ENCODE results near the gene AMD1.
"Not testable (repeated sequence)": the region's sequence is repeated elsewhere in the genome, so short reads cannot be mapped to it uniquely, and the experiment has no call there.

AMD1 gene

DNA sequence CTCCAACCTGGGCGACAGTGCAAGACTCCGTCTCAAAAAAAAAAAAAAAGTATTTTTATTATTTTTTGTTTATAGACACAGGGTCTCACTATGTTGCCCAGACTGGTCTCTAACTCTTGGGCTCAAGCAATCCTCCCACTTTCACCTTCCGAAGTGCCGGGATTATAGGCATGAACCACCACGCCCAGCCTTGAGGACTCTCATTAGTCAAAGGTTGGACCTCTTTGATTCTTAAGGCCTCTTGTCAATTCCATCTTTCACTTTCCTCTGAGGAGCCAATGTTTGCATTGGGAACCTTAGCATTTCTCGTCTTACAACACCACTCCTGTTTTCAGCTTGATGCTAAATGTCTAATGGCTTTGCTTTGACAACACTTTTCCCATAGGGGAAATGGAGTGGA, 43.2 kb upstream of the AMD1 start:
- Histone ChIP-seq H3K4me2 (ENCODE audit: low read depth, low read length) (no peak overlapping the region), H3K27me3 (replicated peaks; ENCODE audit: insufficient read depth, low read length) (no peaks in the 10 kb centered on the region), H3K9me2 (replicated peaks; ENCODE audit: insufficient read depth, low read length) (no peaks in the 10 kb centered on the region), H3K36me3 (replicated peaks; ENCODE audit: insufficient read depth, low read length) (no peaks in the 10 kb centered on the region), H3K9me3 (replicated peaks; ENCODE audit: insufficient read depth, low read length) (no peaks in the 10 kb centered on the region), H4K20me1 (ENCODE audit: insufficient read depth, low read length) (no peaks in the 10 kb centered on the region), H3K79me2 (ENCODE audit: low read length) (no peaks in the 10 kb centered on the region), H3K4me1 (ENCODE audit: low read length) (no peaks in the 10 kb centered on the region), H2AFZ (ENCODE audit: low read length) (no peak overlapping the region), H3F3A (ENCODE audit: insufficient read depth, low read length) (no peaks in the 10 kb centered on the region), H3K4me3 (ENCODE audit: low read length) (no peak overlapping the region), H3K27ac (ENCODE audit: low read length) (no peak overlapping the region), H3K9ac (ENCODE audit: low read length) (no peak overlapping the region)
- DNase-seq = no peak
- TF ChIP-seq EZH2 (optimal IDR thresholded peaks at IDR 0.05; ENCODE audit: low read depth, low read length) (no peak), EZH2phosphoT487 (IDR thresholded peaks at IDR 0.05; ENCODE audit: low read length) (no peak)
- TF ChIP-seq, protein P1, sequence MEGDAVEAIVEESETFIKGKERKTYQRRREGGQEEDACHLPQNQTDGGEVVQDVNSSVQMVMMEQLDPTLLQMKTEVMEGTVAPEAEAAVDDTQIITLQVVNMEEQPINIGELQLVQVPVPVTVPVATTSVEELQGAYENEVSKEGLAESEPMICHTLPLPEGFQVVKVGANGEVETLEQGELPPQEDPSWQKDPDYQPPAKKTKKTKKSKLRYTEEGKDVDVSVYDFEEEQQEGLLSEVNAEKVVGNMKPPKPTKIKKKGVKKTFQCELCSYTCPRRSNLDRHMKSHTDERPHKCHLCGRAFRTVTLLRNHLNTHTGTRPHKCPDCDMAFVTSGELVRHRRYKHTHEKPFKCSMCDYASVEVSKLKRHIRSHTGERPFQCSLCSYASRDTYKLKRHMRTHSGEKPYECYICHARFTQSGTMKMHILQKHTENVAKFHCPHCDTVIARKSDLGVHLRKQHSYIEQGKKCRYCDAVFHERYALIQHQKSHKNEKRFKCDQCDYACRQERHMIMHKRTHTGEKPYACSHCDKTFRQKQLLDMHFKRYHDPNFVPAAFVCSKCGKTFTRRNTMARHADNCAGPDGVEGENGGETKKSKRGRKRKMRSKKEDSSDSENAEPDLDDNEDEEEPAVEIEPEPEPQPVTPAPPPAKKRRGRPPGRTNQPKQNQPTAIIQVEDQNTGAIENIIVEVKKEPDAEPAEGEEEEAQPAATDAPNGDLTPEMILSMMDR (IDR thresholded peaks at IDR 0.05; ENCODE audit: low read length) = no peak

DNA sequence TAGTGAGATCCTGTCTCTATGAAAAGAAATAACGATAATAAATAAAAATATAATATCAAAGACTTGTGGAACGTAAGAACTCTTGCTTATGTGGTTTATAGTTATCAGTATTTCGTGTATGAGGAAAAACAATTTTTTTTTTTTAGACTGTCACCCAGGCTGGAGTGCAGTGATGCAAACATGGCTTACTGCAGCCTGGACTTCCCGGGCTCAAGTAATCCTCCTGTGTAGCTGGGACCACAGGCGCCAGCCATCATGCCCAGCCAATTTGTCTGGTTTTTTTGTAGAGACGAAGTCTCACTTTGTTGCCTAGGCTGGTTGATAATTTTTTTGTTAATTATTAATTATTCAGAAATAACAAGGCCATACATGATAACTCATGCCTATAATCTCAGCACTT, 40.8 kb upstream of the AMD1 start:
- no peak overlapping the region for H3K27ac ChIP-seq (ENCODE audit: low read length)
- H3K4me2 ChIP-seq (ENCODE audit: low read depth, low read length) = no peak overlapping the region
- no peaks in the 10 kb centered on the region for H3K9me2 ChIP-seq (replicated peaks; ENCODE audit: insufficient read depth, low read length)
- H2AFZ ChIP-seq (ENCODE audit: low read length) = no peak overlapping the region
- H4K20me1 ChIP-seq (ENCODE audit: insufficient read depth, low read length) = no peaks in the 10 kb centered on the region
- no peak overlapping the region for H3K4me3 ChIP-seq (ENCODE audit: low read length)
- H3K4me1 ChIP-seq (ENCODE audit: low read length) = no peaks in the 10 kb centered on the region
- H3K79me2 ChIP-seq (ENCODE audit: low read length) = no peaks in the 10 kb centered on the region
- H3K36me3 ChIP-seq (replicated peaks; ENCODE audit: insufficient read depth, low read length) = no peaks in the 10 kb centered on the region
- no peaks in the 10 kb centered on the region for H3K9me3 ChIP-seq (replicated peaks; ENCODE audit: insufficient read depth, low read length)
- no peaks in the 10 kb centered on the region for H3F3A ChIP-seq (ENCODE audit: insufficient read depth, low read length)
- H3K9ac ChIP-seq (ENCODE audit: low read length) = no peak overlapping the region
- H3K27me3 ChIP-seq (replicated peaks; ENCODE audit: insufficient read depth, low read length) = no peaks in the 10 kb centered on the region
- no peak for DNase-seq
- no peak for TF ChIP-seq EZH2 (optimal IDR thresholded peaks at IDR 0.05; ENCODE audit: low read depth, low read length)
- TF ChIP-seq, protein P1 (IDR thresholded peaks at IDR 0.05; ENCODE audit: low read length) = no peak
- no peak for TF ChIP-seq EZH2phosphoT487 (IDR thresholded peaks at IDR 0.05; ENCODE audit: low read length)

DNA sequence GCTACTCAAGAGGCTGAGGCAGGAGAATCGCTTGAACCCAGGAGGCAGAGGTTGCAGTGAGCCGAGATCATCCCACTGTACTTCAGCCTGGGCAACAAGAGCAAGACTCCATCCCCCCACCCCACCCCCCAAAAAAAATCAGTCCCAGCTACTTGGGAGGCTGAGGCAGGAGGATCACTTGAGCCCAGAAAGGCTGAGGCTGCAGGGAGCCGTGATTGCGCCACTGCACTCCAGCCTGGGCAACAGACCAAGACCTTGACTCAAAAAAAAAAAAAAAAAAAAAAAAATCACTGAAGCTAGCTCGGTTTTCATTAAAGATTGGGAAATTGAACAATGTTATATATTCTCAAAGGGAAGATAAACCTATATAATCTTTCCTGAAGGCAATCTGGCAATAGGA, 38.8 kb upstream of the AMD1 start:
- H3K36me3 ChIP-seq (replicated peaks; ENCODE audit: insufficient read depth, low read length); H3K4me1 ChIP-seq (ENCODE audit: low read length); H3K4me3 ChIP-seq (ENCODE audit: low read length); H3K9me3 ChIP-seq (replicated peaks; ENCODE audit: insufficient read depth, low read length); H4K20me1 ChIP-seq (ENCODE audit: insufficient read depth, low read length); DNase-seq; H3K4me2 ChIP-seq (ENCODE audit: low read depth, low read length); H3K27ac ChIP-seq (ENCODE audit: low read length); H3F3A ChIP-seq (ENCODE audit: insufficient read depth, low read length); H2AFZ ChIP-seq (ENCODE audit: low read length); H3K9me2 ChIP-seq (replicated peaks; ENCODE audit: insufficient read depth, low read length); H3K9ac ChIP-seq (ENCODE audit: low read length); H3K27me3 ChIP-seq (replicated peaks; ENCODE audit: insufficient read depth, low read length); H3K79me2 ChIP-seq (ENCODE audit: low read length): not testable (repeated sequence)

DNA sequence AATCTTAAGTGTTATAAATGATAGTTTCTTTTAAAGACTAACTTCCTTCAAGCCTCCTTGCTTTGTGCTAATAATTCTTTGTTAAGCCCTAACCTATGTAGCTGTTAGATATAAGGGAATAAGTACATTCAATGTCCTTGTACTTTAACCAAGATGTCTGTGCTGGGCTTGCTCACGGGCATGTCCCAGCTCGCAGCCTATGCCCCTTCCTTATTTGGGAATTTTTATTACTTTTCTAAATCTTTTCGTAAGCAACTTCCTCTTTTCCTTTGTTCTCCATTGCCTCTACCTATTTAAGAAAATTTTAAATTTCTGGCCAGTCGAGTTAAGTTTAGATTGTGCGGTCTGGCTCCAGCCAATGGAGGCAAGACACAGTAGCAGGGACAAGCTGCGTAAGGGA, 33.3 kb upstream of the AMD1 start:
- no peak for TF ChIP-seq EZH2 (optimal IDR thresholded peaks at IDR 0.05; ENCODE audit: low read depth, low read length)
- TF ChIP-seq, protein P1 (IDR thresholded peaks at IDR 0.05; ENCODE audit: low read length) = no peak
- TF ChIP-seq EZH2phosphoT487 (IDR thresholded peaks at IDR 0.05; ENCODE audit: low read length) = no peak
- Histone ChIP-seq H3K4me3 (ENCODE audit: low read length) (no peak overlapping the region), H3K27ac (ENCODE audit: low read length) (no peak overlapping the region), H3K9ac (ENCODE audit: low read length) (no peak overlapping the region), H2AFZ (ENCODE audit: low read length) (no peak overlapping the region), H3K9me3 (replicated peaks; ENCODE audit: insufficient read depth, low read length) (no peaks in the 10 kb centered on the region), H3K4me1 (ENCODE audit: low read length) (no peaks in the 10 kb centered on the region), H3K36me3 (replicated peaks; ENCODE audit: insufficient read depth, low read length) (no peaks in the 10 kb centered on the region), H3F3A (ENCODE audit: insufficient read depth, low read length) (no peaks in the 10 kb centered on the region), H3K27me3 (replicated peaks; ENCODE audit: insufficient read depth, low read length) (no peaks in the 10 kb centered on the region), H3K4me2 (ENCODE audit: low read depth, low read length) (no peak overlapping the region), H4K20me1 (ENCODE audit: insufficient read depth, low read length) (no peaks in the 10 kb centered on the region), H3K79me2 (ENCODE audit: low read length) (no peaks in the 10 kb centered on the region), H3K9me2 (replicated peaks; ENCODE audit: insufficient read depth, low read length) (no peaks in the 10 kb centered on the region)
- no peak for DNase-seq

Data from MM.1S (cell line).